GM21723 (cell line): ENCODE results near the gene NVL.
"Not testable (repeated sequence)": the region's sequence is repeated elsewhere in the genome, so short reads cannot be mapped to it uniquely, and the experiment has no call there.

Experiments used
- ATAC-seq: cut with Tn5 transposase; IDR thresholded peaks from one replicate; pipeline ENCODE4 v1.9.1; 2021; ENCODE audit warnings: mild to moderate bottlenecking, moderate library complexity; ENCODE audit not compliant: unreplicated experiment

Gene NVL

DNA sequence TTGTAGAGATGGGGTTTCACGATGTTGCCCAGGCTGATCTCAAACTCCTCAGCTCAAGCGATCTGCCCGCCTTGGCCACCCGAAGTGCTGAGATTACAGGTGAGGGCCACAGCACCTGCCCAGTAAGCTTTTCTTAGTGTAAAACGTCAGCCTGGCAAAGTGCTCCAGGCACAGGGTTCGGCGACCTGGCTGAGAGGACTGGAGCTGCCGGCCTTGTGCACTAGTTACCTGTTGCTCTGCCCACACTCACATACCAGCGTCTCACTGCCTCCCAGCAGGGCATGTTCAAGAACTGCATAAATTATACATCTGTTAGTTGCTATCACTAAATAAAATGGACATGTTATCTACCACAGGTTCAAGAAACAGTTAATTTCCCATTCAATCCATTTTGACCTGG, 91.8 kb downstream of the NVL start:
- ATAC-seq: no peak

DNA sequence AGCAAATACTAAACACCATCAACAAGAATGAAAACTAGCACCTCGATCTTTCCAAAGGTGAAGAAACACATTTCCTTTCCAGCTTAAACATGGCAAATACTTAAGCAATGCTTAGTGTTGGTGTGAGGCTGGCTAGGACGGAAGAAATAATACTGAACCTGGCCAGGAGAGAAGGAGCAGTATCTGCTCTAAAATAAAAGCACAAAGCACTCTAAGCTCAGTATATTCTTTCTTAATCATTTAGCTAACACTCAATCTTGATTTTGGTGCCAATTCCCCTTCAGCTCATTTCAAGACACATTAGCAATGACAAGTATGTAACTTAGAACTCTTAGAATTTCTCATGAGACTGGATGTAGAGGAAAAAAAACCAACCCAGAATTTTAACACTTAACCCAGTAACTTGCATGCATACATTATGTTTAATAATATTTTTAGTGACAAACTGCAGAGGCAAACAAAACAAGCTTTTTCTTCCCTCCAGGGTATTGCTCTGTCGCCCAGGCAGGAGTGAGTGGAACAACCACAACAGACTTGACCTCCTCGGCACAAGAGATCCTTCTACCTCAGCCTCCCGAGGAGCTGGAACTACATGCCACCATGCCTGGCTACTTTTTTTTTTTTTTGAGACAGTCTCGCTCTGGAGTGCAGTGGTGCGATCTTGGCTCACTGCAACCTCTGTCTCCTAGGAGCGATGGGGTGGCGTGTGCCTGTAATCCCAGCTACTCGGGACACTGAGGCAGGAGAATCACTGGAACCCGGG, 92.7 kb downstream of the NVL start:
- ATAC-seq: no peak

- no peak for ATAC-seq
Measured at GRCh38 chr1:224235813-224236493, 94.0 kb downstream of the NVL start.

DNA sequence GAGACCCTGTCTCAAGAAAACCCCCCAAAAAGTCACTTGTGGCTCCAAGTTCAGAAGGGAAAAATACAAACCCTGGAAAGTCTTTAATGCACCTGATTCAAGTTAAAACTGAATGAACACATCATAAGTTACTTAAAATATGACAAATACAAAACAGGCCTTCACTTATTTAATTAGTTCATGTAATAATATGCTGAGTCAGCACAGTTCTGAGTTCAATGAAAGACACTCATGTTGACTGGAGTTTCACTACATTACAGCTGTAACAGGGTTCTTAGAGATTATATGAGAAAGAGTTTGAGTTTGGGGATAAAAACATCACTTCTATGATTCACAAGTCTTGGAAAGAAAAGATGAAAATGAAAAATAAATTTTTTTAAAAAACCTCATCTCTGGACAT, 96.0 kb downstream of the NVL start:
- ATAC-seq: no peak

DNA sequence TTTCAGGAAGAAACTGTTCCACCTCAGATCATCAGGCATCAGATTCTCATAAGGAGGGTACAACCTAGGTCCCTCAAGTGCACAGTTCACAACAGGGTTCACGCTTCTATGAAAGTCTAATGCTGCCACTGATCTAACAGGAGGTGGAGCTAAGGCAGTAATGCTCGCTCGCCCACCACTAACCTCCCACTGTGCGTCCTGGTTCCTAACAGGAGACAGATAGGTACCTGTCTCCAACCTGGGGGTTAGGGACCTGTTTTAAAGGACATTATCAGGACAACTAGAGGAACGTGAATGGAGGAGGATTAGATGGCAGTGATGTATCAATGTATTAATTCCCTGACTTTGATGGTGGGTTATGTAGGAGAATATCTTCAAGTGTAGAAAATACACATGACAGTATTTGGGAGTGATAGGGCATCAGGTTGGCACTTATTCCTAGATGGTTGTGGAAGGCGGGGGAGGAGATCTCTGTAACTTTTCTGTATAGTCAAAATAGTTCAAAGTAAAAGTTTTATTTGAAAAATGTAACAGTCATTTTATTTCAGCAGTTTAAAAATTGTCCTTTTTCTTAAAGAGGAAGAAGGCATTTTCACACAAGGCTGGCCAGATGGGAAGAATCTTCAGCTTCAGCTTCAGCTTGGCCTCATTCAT, 103.0 kb downstream of the NVL start:
- no peak for ATAC-seq

DNA sequence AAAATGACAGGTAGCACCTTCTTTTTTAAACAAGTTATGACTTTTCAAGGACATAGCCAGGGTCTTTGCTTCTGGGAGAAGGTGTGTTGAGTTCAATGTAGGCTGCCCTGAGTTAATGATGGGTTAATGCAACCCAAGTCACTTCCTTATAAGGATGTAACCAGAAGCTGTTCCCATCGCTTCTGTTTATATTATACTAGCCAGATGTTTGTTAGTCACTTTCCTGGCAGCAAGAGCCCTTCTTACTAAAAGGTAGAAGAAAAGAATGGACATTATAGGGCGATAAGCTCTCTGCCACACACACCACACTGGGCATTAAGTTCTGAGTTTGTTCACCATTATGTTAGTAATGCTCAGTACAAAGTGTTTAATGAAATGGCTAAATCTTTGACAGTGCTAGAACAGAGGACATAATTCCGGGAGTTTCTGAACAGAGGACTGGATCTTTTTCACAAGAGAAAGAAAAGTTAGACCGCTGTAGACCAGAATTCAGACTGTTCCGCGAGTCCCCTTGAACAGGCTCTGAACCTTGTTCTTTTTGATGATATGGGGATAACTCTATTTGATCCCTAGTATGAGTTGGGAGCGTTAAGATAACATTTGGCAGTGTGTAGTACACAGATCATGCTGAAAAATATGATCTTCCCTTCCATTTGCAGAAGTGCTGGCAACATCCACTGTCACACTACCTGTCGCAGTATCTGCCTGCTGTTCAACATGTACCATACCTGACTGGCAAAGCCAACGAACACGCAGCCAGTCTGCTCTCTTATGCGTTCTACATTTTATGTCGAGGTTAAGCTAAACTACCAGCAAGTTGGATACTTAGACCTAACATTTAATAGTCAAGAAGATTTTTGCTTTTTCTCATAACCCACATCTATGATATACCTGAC, 105.9 kb downstream of the NVL start:
- ATAC-seq: no peak

GRCh38 chr1:224219612-224220059, 110.3 kb downstream of the NVL start:
- no peak for ATAC-seq

DNA sequence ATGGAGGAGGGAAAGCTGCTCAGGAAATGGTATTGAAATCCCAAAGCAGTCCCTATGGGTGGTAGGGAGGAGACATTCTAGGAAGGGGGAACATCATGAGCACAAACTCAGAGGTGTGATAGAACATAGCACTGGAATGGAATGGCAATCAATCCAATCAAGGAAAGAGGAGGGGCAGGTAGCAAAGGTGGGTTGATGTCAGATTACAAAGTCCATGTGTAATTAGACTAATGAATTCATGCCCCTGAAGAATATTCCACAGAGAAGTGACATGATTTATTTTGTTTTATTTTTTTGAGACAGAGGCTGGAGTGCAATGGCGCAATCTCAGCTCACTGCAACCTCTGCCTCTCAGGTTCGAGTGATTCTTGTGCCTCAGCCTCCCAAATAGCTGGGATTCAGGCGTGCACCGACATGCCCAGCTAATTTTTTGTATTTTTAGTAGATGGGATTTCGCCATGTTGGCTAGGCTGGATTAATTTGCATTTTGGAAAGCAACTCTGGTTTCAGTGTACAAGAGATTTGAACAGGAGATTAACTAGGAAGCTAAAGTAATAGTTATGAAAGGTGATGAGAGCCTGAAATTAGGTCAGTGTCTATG, 110.9 kb downstream of the NVL start:
- ATAC-seq: no peak

- no peak for ATAC-seq
Measured at GRCh38 chr1:224217655-224218623, 112.0 kb downstream of the NVL start.

DNA sequence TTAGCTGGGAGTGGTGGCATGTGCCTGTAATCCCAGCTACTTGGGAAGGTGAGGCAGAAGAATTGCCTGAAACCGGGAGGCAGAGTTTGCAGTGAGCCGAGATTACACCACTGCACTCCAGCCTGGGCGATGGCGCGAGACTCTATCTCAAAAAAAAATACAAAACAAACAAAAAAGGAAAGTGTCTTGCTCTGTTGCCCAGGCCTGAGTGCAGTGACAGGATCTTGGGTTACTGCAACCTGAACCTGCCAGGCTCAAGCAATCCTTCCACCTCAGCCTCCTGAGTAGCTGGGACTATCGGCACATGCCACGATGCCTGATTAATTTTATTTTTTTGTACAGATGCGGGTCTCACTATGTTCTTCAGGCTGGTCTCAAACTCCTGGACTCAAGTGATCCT, 113.6 kb downstream of the NVL start:
- no peak for ATAC-seq

DNA sequence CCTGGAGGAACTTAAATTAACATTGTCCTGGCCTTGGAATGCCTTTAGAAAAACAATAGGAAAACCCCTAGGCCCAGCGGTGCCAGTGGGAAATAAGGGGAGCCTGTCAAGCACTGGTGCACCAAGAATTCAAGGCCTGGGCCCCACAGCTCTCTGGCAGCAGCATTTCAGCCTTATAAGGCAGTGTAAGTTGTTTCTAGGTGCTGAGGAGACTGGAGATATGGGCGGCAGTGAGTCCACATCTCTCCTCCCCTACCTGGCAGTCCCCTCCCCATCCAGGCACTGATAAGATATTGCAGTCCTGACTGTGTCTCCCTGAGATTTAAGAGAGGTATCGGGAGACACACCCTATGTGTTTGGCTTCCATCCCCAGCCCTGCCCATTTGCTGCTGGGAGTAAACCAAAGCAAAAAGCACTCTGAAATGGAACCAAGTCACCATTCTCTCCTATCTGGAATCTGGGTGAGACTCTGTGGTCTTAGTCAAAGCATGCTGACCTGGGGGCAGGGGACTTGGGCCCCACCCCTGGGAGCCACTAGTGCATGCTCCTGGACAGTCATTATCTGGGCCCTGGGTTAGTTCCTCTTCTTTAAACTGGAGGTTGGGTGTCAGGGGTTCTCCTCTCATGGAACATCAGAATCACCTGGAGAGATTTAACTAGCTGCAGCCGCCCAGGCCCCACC, 116.4 kb downstream of the NVL start:
- no peak for ATAC-seq

- ATAC-seq: no peak
Measured at GRCh38 chr1:224212618-224213061, 117.3 kb downstream of the NVL start.

DNA sequence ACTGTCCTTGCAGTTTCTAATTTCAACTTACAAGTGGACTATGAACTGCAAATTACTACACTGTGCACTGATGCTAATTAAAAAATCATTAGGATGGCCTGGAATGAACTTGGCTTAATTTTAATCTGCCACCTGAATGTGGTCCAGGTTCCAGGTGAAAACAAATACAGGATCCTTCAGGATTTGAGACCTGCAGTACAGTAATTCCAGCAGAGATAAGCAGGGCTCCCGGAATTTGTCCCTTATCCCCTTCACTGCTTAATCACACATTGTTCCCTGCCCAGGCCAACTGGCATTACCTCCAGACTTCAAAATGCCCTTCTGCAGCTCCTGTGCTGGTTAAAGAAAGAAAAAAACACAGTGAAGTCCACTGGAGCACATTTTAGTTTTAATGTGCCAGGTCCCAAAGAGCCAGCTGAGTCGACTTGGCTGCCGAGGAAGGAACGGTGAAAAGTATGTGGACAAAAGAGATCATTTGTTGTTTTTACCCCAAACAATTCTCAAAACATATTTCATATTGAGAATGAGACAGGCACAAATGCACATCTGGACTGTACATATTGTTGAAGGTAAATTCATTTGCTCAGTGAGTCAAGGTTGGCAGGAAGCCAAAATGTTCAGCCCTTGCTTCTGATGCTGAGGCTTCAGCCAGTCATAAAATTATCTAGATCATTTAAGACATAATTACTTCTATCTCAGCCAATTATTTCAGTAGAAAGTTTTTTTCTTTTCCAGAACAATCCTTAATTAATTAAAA, 118.6 kb downstream of the NVL start:
- ATAC-seq: no peak

- not testable (repeated sequence) for ATAC-seq
Measured at GRCh38 chr1:224205931-224206538, 123.9 kb downstream of the NVL start.

- ATAC-seq: peak; percentile 47
Measured at GRCh38 chr1:224205438-224205840, 124.5 kb downstream of the NVL start.

GRCh38 chr1:224203243-224204016, 126.5 kb downstream of the NVL start:
- ATAC-seq: peak; percentile 53

DNA sequence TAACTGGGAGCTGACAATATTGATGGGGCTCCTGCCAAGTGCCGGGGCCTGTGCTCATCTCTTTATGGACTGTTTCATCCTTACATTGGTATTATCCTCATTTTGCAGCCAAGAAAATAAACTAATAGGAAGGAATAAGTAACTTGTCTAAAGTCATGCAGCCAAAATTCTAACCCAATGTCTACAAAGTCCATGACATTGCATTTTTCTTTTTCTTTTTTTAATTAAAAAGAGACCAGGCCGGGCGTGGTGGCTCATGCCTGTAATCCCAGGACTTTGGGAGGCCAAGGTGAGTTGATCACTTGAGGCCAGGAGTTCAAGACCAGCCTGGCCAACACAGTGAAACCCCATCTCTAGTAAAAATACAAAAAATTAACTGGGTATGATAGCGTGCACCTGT, 128.1 kb downstream of the NVL start:
- no peak for ATAC-seq
